IMR-90 (cell line): ENCODE results near the gene NLRC5. TPM values are rescaled to one million over a fixed set of nuclear protein-coding genes. Genes with fewer than 3 reads are reported as not detected.

Experiments used
- ATAC-seq: fragments of 200-7000 bp; cut with Tn5 transposase; 2 replicates; pipeline ENCODE4 v1.9.1; 2020; ENCODE audit warnings: low read depth, mild to moderate bottlenecking, moderate library complexity
- BruUV-seq: library from RNA; stranded (reverse); fragments of 400-500 nt; replicated peaks from 2 replicates; lab custom pipeline; 2021; lab: Mats Ljungman, UMichigan
- CTCF ChIA-PET: fragments of 300-600 bp; formaldehyde crosslinking; extraction: SDS; loops from one replicate; lab custom pipeline; 2021; ENCODE audit warnings: antibody characterized with exemption; lab: Yijun Ruan, JAX
- POLR2A ChIA-PET: fragments of 300-600 bp; sonication (Branson Sonifier 250); formaldehyde crosslinking; loops from one replicate; lab custom pipeline; 2022; ENCODE audit warnings: antibody characterized with exemption; ENCODE audit not compliant: unreplicated experiment; lab: Charles Lee
- DNase-seq: peaks from one replicate; pipeline ENCODE4 v3.0.0; 2013
- H2AFZ ChIP-seq: replicated peaks from 2 replicates; pipeline ENCODE3; 2013; ENCODE audit warnings: low read length, mild to moderate bottlenecking; ENCODE audit not compliant: poor library complexity
- H2AK5ac ChIP-seq: 2 replicates; pipeline ENCODE4 v1.6.1; 2013; ENCODE audit warnings: low read depth, low read length, inconsistent platforms
- H2AK9ac ChIP-seq: replicated peaks from 2 replicates; pipeline ENCODE3; 2013; ENCODE audit warnings: mild to moderate bottlenecking, low read depth, low read length, moderate library complexity; ENCODE audit not compliant: poor library complexity
- H2BK120ac ChIP-seq: 2 replicates; pipeline ENCODE4 v1.6.1; 2013; ENCODE audit warnings: low read depth, low read length, inconsistent platforms
- H2BK15ac ChIP-seq: 3 replicates; pipeline ENCODE4 v1.6.1; 2013; ENCODE audit warnings: low read depth, low read length, inconsistent platforms
- H2BK20ac ChIP-seq: 2 replicates; pipeline ENCODE4 v1.6.1; 2013; ENCODE audit warnings: low read depth, mild to moderate bottlenecking, inconsistent platforms, low read length, moderate library complexity
- H2BK5ac ChIP-seq: 2 replicates; pipeline ENCODE4 v1.6.1; 2013; ENCODE audit warnings: mild to moderate bottlenecking, low read depth, low read length, inconsistent platforms; ENCODE audit not compliant: poor library complexity, severe bottlenecking
- H3K14ac ChIP-seq: replicated peaks from 2 replicates; pipeline ENCODE4 v1.6.1; 2013; ENCODE audit warnings: low read depth, low read length, inconsistent platforms
- H3K18ac ChIP-seq: 2 replicates; pipeline ENCODE4 v1.6.1; 2013; ENCODE audit warnings: low read depth, low read length, control low read depth
- H3K23ac ChIP-seq: 2 replicates; pipeline ENCODE4 v1.6.1; 2013; ENCODE audit warnings: low read depth, low read length, inconsistent platforms
- H3K27ac ChIP-seq: 2 replicates; pipeline ENCODE4 v1.5.1; 2013; ENCODE audit warnings: mild to moderate bottlenecking, control low read depth, low read length; ENCODE audit not compliant: insufficient read depth
- H3K27me3 ChIP-seq: 2 replicates; pipeline ENCODE4 v1.6.1; 2013; ENCODE audit warnings: low read length; ENCODE audit not compliant: control insufficient read depth, insufficient read depth
- H3K36me3 ChIP-seq: 2 replicates; pipeline ENCODE4 v1.6.1; 2013; ENCODE audit warnings: low read length, mixed read lengths; ENCODE audit not compliant: control insufficient read depth, insufficient read depth
- H3K4ac ChIP-seq: 2 replicates; pipeline ENCODE4 v1.6.1; 2013; ENCODE audit warnings: low read depth, low read length, inconsistent platforms
- H3K4me1 ChIP-seq: 2 replicates; pipeline ENCODE4 v1.6.1; 2013; ENCODE audit warnings: low read length, mixed read lengths; ENCODE audit not compliant: control insufficient read depth, insufficient read depth
- H3K4me2 ChIP-seq: 2 replicates; pipeline ENCODE4 v1.6.1; 2013; ENCODE audit warnings: low read depth, mild to moderate bottlenecking, control low read depth, low read length, moderate library complexity
- H3K4me3 ChIP-seq: 2 replicates; pipeline ENCODE4 v1.5.1; 2013; ENCODE audit warnings: low read depth, mild to moderate bottlenecking, control low read depth, low read length, moderate library complexity; ENCODE audit not compliant: insufficient read depth
- H3K56ac ChIP-seq: 2 replicates; pipeline ENCODE4 v1.6.1; 2013; ENCODE audit warnings: low read length, inconsistent platforms; ENCODE audit not compliant: insufficient read depth; ENCODE audit errors: extremely low read depth
- H3K79me1 ChIP-seq, 2 experiments: 2 replicates each; pipeline ENCODE4 v1.6.1; 2013; ENCODE audit warnings: low read length in 2 of 2, inconsistent platforms in 1 of 2, low read depth in 1 of 2
- H3K9ac ChIP-seq: 2 replicates; pipeline ENCODE4 v1.6.1; 2013; ENCODE audit warnings: low read depth, low read length, control low read depth
- H3K9me1 ChIP-seq: 2 replicates; pipeline ENCODE4 v1.6.1; 2013; ENCODE audit warnings: low read length, inconsistent platforms; ENCODE audit not compliant: insufficient read depth
- H3K9me3 ChIP-seq: 2 replicates; pipeline ENCODE4 v1.6.1; 2013; ENCODE audit warnings: low read length; ENCODE audit not compliant: control insufficient read depth, insufficient read depth
- H4K20me1 ChIP-seq: 2 replicates; pipeline ENCODE4 v1.6.1; 2013; ENCODE audit warnings: low read length, inconsistent platforms; ENCODE audit not compliant: insufficient read depth
- H4K5ac ChIP-seq: 2 replicates; pipeline ENCODE4 v1.6.1; 2013; ENCODE audit warnings: mild to moderate bottlenecking, low read depth, low read length, control low read depth
- H4K8ac ChIP-seq, 2 experiments: 2 replicates each; pipeline ENCODE4 v1.6.1; 2013; ENCODE audit warnings: low read depth in 2 of 2, low read length in 2 of 2, control low read depth in 1 of 2, inconsistent platforms in 1 of 2
- H4K91ac ChIP-seq: 2 replicates; pipeline ENCODE4 v1.6.1; 2013; ENCODE audit warnings: low read depth, low read length, inconsistent platforms; ENCODE audit not compliant: insufficient read depth
- CHD1 ChIP-seq: IDR thresholded peaks from 2 replicates; pipeline ENCODE4 v1.6.1; 2012; ENCODE audit warnings: low read depth, low read length, improper control_type of control experiment
- FOS ChIP-seq: fragments of 150-350 bp; IDR thresholded peaks from 2 replicates; pipeline ENCODE4 v1.6.1; 2016; ENCODE audit warnings: low read depth, low read length
- MAFK ChIP-seq: IDR thresholded peaks from 2 replicates; pipeline ENCODE4 v1.6.1; 2012; ENCODE audit warnings: low read depth, low read length, improper control_type of control experiment
- RAD21 ChIP-seq: IDR thresholded peaks from 2 replicates; pipeline ENCODE4 v1.6.1; 2012; ENCODE audit warnings: low read length, improper control_type of control experiment
- WGBS, 2 experiments: methylation state at CpG; one replicate each; pipeline versions ENCODE4 v1.1.5 to v1.1.7; 2013; ENCODE audit warnings: missing lambda C conversion rate in 2 of 2; ENCODE audit not compliant: insufficient read length in 1 of 2; ENCODE audit errors: extremely low coverage in 2 of 2; 5-methylcytosine and 5-hydroxymethylcytosine counted together
- dilution Hi-C: fragments of 300-500 bp; cut with HindIII; formaldehyde crosslinking; loops from one replicate; pipeline ENCODE4 v1.14.3; 2018; ENCODE audit warnings: low sequenced_read_pairs; ENCODE audit not compliant: unreplicated experiment
- in situ Hi-C: fragments of 300-500 bp; cut with MboI; formaldehyde crosslinking; loops from 3 replicates; pipeline ENCODE4 v1.14.3; 2019; ENCODE audit warnings: low sequenced_read_pairs, inconsistent platforms, mixed read lengths
- intact Hi-C: fragments of 100-400 bp; cut with micrococcal nuclease; formaldehyde crosslinking; loops from 2 replicates; pipeline ENCODE4 v1.10.0; 2022
- polyA plus RNA-seq, 3 experiments: library from polyadenylated mRNA; depleted of rRNA; stranded (reverse); fragments of >200 nt; gene quantifications; 2 replicates each; pipeline ENCODE4 v1.2.3, GENCODE V29; 2012; ENCODE audit warnings: low replicate concordance in 1 of 3
- total RNA-seq: library from RNA; depleted of rRNA; stranded (reverse); fragments of >200 nt; gene quantifications from 2 replicates; pipeline ENCODE4 v1.2.3, GENCODE V29; 2012

Gene NLRC5
- total and polyA plus RNA-seq, 2 of the 4 experiments (the other 2 are of a cell fraction) = 9.1 to 14.9 TPM

- no peak for DNase-seq
- no peak for ATAC-seq
- no peak overlapping the region for H2BK5ac ChIP-seq
- H3K4me1 ChIP-seq = no peaks in the 10 kb centered on the region
- CTCF ChIA-PET = interaction anchor here (1.1 kb wide), 1 partner anchor 10 kb away, joined by 3 read pairs; no protein-coding TSS in a partner anchor
- peaks cover 6 to 30% of the 10 kb centered on the region in 2 experiments; a peak in 3 of 4 replicates for H3K79me1 ChIP-seq
- H2AK5ac ChIP-seq = no peak overlapping the region
- no peak overlapping the region for H2BK15ac ChIP-seq
- no peak overlapping the region for H3K18ac ChIP-seq
- H2BK20ac ChIP-seq = no peak overlapping the region
- H3K14ac ChIP-seq = no peak overlapping the region
- in situ Hi-C loops (no loop called here), intact Hi-C loops (no loop called here), dilution Hi-C loops (no loop called here)
- no peak overlapping the region for H3K4ac ChIP-seq
- H3K4me2 ChIP-seq = no peak overlapping the region
- no TSS peak for BruUV-seq
- H2BK120ac ChIP-seq = no peak overlapping the region
- H3K9ac ChIP-seq = no peak overlapping the region
- no peaks in the 10 kb centered on the region for H3K27me3 ChIP-seq
- H3K23ac ChIP-seq = no peak overlapping the region
- 81% methylated on average over 4 of the region's 8 CpGs; no CpG with 5 or more reads in 1 of the 2 experiments for WGBS, 2 experiments
- H4K8ac ChIP-seq = no peak overlapping the region
- no peak overlapping the region for H4K91ac ChIP-seq
- no peak overlapping the region for H3K4me3 ChIP-seq
- no peak overlapping the region for H2AK9ac ChIP-seq
- H4K20me1 ChIP-seq = no peaks in the 10 kb centered on the region
- H3K9me3 ChIP-seq = peaks cover 2% of the 10 kb centered on the region; the same call in 1 of the 2 replicates
- peaks cover 17% of the 10 kb centered on the region for H3K9me1 ChIP-seq
- no peak for TF ChIP-seq MAFK
- TF ChIP-seq FOS = no peak
- no peak for TF ChIP-seq CHD1
- TF ChIP-seq RAD21 = no peak
- POLR2A ChIA-PET = no interaction called here
- H2AFZ ChIP-seq = no peak overlapping the region
- H3K36me3 ChIP-seq = peaks cover 39% of the 10 kb centered on the region
- no peak overlapping the region for H3K27ac ChIP-seq
- no peak overlapping the region for H3K56ac ChIP-seq
- no peak overlapping the region for H4K5ac ChIP-seq
These were observed 31.3 kb downstream of the NLRC5 start for GRCh38 chr16:57020651-57021050.
